Measurements from ENCODE around the gene TBC1D5. TPM values are rescaled to one million over a fixed set of nuclear protein-coding genes. Genes with fewer than 3 reads are reported as not detected.
"Not testable (repeated sequence)": the region's sequence is repeated elsewhere in the genome, so short reads cannot be mapped to it uniquely, and the experiment has no call there.

TBC1D5 gene
- total RNA-seq, 3 donors from 2014 or later (not counting 1 experiment from before 2014, with no cell fraction given) = 63.8 to 81.9 (median 74.9) TPM

DNA sequence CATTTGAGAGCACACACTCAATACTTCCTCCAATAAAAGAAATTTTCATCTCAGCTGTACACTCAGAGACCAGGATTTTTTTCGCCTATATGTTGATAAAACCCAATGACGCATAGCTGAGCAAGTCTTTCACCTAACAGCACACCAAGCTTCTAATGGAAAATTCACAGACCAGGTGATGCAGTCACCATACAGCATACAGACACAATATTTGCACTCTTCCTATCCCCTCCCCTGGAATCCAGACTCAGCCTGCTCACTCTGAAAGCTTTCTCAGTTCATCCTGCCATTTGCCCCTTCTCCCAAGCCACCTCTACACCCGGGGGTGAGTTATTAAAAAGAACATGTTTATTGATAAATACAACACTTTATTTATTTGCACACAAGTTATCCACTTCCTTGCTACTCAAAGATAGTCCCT lies 1.7 kb downstream of the TBC1D5 start:
- Mint-ChIP-seq H3K27me3 (ENCODE audit: low read depth in 2 of 2) (no peaks in the 10 kb centered on the region), H3K4me1 (peaks cover 43 to 44% of the 10 kb centered on the region in 2 donors), H3K4me3 (peak overlapping the region; percentile 90), H3K9me3 (no peaks in the 10 kb centered on the region), H3K36me3 (no peaks in the 10 kb centered on the region), H3K27ac (peak overlapping the region; percentile 86 to 95)
- ATAC-seq (peak in 1 of 3 donors; percentile 2), DNase-seq (peak in 1 of 2 donors; percentile 19)
- TF ChIP-seq, protein P1, sequence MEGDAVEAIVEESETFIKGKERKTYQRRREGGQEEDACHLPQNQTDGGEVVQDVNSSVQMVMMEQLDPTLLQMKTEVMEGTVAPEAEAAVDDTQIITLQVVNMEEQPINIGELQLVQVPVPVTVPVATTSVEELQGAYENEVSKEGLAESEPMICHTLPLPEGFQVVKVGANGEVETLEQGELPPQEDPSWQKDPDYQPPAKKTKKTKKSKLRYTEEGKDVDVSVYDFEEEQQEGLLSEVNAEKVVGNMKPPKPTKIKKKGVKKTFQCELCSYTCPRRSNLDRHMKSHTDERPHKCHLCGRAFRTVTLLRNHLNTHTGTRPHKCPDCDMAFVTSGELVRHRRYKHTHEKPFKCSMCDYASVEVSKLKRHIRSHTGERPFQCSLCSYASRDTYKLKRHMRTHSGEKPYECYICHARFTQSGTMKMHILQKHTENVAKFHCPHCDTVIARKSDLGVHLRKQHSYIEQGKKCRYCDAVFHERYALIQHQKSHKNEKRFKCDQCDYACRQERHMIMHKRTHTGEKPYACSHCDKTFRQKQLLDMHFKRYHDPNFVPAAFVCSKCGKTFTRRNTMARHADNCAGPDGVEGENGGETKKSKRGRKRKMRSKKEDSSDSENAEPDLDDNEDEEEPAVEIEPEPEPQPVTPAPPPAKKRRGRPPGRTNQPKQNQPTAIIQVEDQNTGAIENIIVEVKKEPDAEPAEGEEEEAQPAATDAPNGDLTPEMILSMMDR (IDR thresholded peaks at IDR 0.05) = no peak
- H3K27ac ChIP-seq (ENCODE audit: low read length) = peak overlapping the region; percentile 35
- peaks cover 13% of the 10 kb centered on the region for H3K4me1 ChIP-seq (ENCODE audit: control insufficient read depth, insufficient read depth, low read length)
- no peaks in the 10 kb centered on the region for H3K9me3 ChIP-seq (ENCODE audit: control insufficient read depth, insufficient read depth, low read length)
- no peaks in the 10 kb centered on the region for H3K36me3 ChIP-seq (ENCODE audit: control insufficient read depth, insufficient read depth, low read length)
- 45% methylated on average over 2 of the region's 3 CpGs for WGBS (ENCODE audit: insufficient coverage)
- intact Hi-C loops (cut with micrococcal nuclease) = loop anchor here (5.0 kb wide), 1 partner anchor 1002 kb away; no protein-coding TSS in a partner anchor
- H3K27me3 ChIP-seq (ENCODE audit: control insufficient read depth, insufficient read depth, low read length) = no peaks in the 10 kb centered on the region
- no peak overlapping the region for H3K4me3 ChIP-seq (ENCODE audit: low read length)

DNA sequence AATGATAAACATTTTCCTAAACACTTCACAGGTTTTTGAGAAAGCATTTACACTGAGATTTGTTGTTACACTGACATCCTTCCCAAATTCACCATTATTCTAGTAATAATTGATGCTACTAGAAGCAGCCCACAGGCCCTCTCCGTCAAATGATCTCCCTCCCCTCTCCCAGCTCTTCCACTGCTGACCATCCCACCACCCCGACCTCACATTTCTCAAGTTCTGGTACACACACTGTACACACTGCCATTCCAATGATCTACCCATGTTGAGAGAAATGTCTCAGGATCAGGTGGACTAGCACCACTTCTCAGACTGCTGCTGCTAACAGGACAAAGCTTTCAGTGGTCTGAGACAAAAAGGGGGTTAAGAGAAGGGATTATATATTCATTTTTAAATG lies 3.5 kb downstream of the TBC1D5 start:
- H3K9me3 ChIP-seq (ENCODE audit: control insufficient read depth, insufficient read depth, low read length) = no peaks in the 10 kb centered on the region
- H3K36me3 ChIP-seq (ENCODE audit: control insufficient read depth, insufficient read depth, low read length) = no peaks in the 10 kb centered on the region
- TF ChIP-seq, protein P1 (IDR thresholded peaks at IDR 0.05) = no peak
- H3K27ac ChIP-seq (ENCODE audit: low read length) = peak overlapping the region; percentile 72
- intact Hi-C loops (cut with micrococcal nuclease) = no loop called here
- peaks cover 13% of the 10 kb centered on the region for H3K4me1 ChIP-seq (ENCODE audit: control insufficient read depth, insufficient read depth, low read length)
- no peaks in the 10 kb centered on the region for H3K27me3 Mint-ChIP-seq (ENCODE audit: low read depth in 2 of 2)
- H3K36me3 Mint-ChIP-seq = no peaks in the 10 kb centered on the region
- ATAC-seq (no peak), DNase-seq (no peak)
- peaks cover 49% of the 10 kb centered on the region in 2 donors for H3K4me1 Mint-ChIP-seq
- peak overlapping the region; percentile 3 for H3K4me3 ChIP-seq (ENCODE audit: low read length)
- H3K27ac Mint-ChIP-seq = peak overlapping the region; percentile 41 to 86
- WGBS (ENCODE audit: insufficient coverage) = 85% methylated on average over 2 of the region's 2 CpGs
- H3K4me3 Mint-ChIP-seq = no peak overlapping the region
- H3K27me3 ChIP-seq (ENCODE audit: control insufficient read depth, insufficient read depth, low read length) = no peaks in the 10 kb centered on the region
- H3K9me3 Mint-ChIP-seq = no peaks in the 10 kb centered on the region

DNA sequence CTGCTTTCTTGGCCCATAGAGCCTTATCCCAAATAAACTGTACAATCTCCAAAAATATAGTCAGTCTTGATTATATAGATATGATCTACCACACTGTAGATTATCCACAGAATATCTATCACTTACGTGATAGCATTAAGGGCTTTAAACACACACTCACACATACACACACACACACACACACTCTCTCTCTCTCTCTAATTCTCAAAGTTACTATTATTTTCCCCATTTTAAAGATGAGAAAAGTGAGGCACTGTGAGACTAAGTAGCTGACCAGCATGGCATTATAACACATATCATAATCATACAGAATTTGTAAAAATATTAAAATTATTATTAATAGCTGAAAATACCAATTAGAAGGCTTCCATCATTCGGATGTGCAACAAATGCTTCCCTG lies 4.2 kb downstream of the TBC1D5 start:
- Mint-ChIP-seq H3K9me3 (no peaks in the 10 kb centered on the region), H3K36me3 (no peaks in the 10 kb centered on the region), H3K4me3 (no peak overlapping the region), H3K4me1 (peaks cover 51 to 53% of the 10 kb centered on the region in 2 donors), H3K27me3 (ENCODE audit: low read depth in 2 of 2) (no peaks in the 10 kb centered on the region), H3K27ac (peak overlapping the region in 1 of 2 donors; percentile 17)
- H3K4me1 ChIP-seq (ENCODE audit: control insufficient read depth, insufficient read depth, low read length) = peaks cover 13% of the 10 kb centered on the region
- ATAC-seq = no peak
- intact Hi-C loops (cut with micrococcal nuclease) = no loop called here
- H3K4me3 ChIP-seq (ENCODE audit: low read length) = no peak overlapping the region
- H3K27ac ChIP-seq (ENCODE audit: low read length) = no peak overlapping the region
- TF ChIP-seq, protein P1 (IDR thresholded peaks at IDR 0.05) = no peak
- no peaks in the 10 kb centered on the region for H3K9me3 ChIP-seq (ENCODE audit: control insufficient read depth, insufficient read depth, low read length)
- H3K36me3 ChIP-seq (ENCODE audit: control insufficient read depth, insufficient read depth, low read length) = no peaks in the 10 kb centered on the region
- no peaks in the 10 kb centered on the region for H3K27me3 ChIP-seq (ENCODE audit: control insufficient read depth, insufficient read depth, low read length)
- DNase-seq = no peak
- 76% methylated on average over 2 of the region's 2 CpGs for WGBS (ENCODE audit: insufficient coverage)

DNA sequence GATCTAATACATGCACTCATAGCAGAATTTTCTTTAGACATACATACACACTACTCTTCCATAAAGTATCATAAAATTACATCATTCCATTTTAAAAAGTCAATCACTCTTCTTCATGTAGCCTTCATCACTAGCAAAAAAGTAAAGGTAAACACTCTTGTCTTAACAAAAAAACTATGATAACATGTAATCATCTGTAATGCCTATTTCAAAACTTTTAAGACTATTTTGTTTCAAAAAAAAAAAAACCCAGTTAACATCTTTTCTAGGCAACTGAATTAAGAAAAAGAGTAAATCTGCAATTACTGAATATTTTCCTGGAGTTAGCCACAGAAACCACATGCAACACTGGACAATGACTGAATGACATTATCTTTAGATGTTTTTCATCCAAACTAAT lies 4.8 kb downstream of the TBC1D5 start:
- Mint-ChIP-seq H3K9me3 (no peaks in the 10 kb centered on the region), H3K27ac (peak overlapping the region; percentile 3 to 44), H3K4me3 (no peak overlapping the region), H3K27me3 (ENCODE audit: low read depth in 2 of 2) (no peaks in the 10 kb centered on the region), H3K36me3 (no peaks in the 10 kb centered on the region), H3K4me1 (peaks cover 54 to 55% of the 10 kb centered on the region in 2 donors)
- TF ChIP-seq, protein P1 (IDR thresholded peaks at IDR 0.05) = no peak
- Histone ChIP-seq H3K27me3 (ENCODE audit: control insufficient read depth, insufficient read depth, low read length) (no peaks in the 10 kb centered on the region), H3K4me1 (ENCODE audit: control insufficient read depth, insufficient read depth, low read length) (peaks cover 9% of the 10 kb centered on the region), H3K4me3 (ENCODE audit: low read length) (no peak overlapping the region), H3K36me3 (ENCODE audit: control insufficient read depth, insufficient read depth, low read length) (no peaks in the 10 kb centered on the region), H3K9me3 (ENCODE audit: control insufficient read depth, insufficient read depth, low read length) (no peaks in the 10 kb centered on the region), H3K27ac (ENCODE audit: low read length) (no peak overlapping the region)
- ATAC-seq (no peak), DNase-seq (no peak)
- intact Hi-C loops (cut with micrococcal nuclease) = no loop called here

DNA sequence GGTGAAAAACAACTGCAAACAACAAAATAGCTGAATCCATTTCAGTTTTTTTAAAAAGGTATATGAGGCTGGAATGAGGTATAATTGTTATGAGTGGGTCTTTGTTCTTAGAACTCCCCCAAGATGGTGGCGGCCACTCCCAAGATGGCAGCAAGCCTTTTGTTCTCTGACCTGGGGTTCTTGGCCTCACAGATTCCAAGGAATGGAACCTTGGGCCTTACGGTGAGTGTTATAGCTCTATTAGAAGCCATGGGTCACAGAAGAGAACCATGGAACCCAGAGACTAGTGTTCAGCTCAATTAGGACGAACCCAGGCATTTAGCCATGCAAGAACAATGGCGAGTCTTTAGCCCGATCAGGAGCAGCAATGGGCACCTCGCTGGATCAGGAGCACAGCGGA lies 7.1 kb downstream of the TBC1D5 start:
- ATAC-seq; H3K36me3 ChIP-seq (ENCODE audit: control insufficient read depth, insufficient read depth, low read length); H3K9me3 Mint-ChIP-seq; H3K27ac ChIP-seq (ENCODE audit: low read length); intact Hi-C loops (cut with micrococcal nuclease); H3K27me3 ChIP-seq (ENCODE audit: control insufficient read depth, insufficient read depth, low read length); DNase-seq; H3K4me3 ChIP-seq (ENCODE audit: low read length); H3K27ac Mint-ChIP-seq; H3K27me3 Mint-ChIP-seq (ENCODE audit: low read depth in 2 of 2); H3K36me3 Mint-ChIP-seq; H3K9me3 ChIP-seq (ENCODE audit: control insufficient read depth, insufficient read depth, low read length); H3K4me3 Mint-ChIP-seq: not testable (repeated sequence)
- 98% methylated on average over 7 of the region's 7 CpGs for WGBS (ENCODE audit: insufficient coverage)
- peaks cover 50 to 55% of the 10 kb centered on the region in 2 donors for H3K4me1 Mint-ChIP-seq
- peaks cover 13% of the 10 kb centered on the region for H3K4me1 ChIP-seq (ENCODE audit: control insufficient read depth, insufficient read depth, low read length)

Data from natural killer cell (primary cell).